Activated naive CD4-positive, alpha-beta T cell treated with anti-CD3 and anti-CD28 coated beads, Interleukin-2, amount 50 U/mL, for 16 hours (primary cell): ENCODE results near the gene JPH2.

Source experiments
- DNase-seq: peaks from one replicate; pipeline ENCODE4 v3.0.0-alpha.2; 2020

JPH2 gene

DNA sequence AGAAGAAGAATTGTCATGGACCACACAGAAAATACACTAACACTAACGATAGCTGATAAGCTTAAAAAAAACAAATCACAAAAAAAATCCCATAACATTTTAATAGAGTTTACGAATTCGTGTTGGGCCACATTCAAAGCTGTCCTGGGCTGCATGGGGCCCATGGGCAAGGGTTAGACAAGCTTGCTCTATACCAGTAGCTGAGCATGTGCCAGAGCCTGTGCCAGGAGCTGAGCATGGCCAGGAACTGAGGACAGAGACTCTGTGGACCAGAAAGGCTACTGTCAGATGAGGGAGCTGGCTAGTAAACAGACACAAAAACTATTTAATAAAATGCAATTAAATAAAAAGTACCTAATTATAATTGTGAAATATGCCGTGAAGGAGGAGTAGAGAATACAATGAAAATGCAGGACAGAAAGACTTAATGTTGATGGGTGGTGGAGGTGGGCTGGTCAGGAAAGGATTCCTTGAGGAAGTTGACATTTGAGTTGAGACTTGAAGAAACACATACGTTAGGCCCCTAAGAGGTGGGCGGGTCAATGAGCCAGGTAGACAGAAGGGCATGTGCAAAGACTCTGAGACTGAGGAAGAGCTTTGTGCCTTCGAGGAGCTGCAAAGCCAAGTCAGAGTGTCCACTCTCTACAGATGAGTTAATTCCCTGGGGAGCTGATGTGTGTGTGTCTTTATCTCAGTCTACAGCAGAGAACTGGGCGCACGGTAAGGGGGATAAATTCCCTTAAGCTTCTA, 66.1 kb downstream of the JPH2 start:
- no peak for DNase-seq

DNA sequence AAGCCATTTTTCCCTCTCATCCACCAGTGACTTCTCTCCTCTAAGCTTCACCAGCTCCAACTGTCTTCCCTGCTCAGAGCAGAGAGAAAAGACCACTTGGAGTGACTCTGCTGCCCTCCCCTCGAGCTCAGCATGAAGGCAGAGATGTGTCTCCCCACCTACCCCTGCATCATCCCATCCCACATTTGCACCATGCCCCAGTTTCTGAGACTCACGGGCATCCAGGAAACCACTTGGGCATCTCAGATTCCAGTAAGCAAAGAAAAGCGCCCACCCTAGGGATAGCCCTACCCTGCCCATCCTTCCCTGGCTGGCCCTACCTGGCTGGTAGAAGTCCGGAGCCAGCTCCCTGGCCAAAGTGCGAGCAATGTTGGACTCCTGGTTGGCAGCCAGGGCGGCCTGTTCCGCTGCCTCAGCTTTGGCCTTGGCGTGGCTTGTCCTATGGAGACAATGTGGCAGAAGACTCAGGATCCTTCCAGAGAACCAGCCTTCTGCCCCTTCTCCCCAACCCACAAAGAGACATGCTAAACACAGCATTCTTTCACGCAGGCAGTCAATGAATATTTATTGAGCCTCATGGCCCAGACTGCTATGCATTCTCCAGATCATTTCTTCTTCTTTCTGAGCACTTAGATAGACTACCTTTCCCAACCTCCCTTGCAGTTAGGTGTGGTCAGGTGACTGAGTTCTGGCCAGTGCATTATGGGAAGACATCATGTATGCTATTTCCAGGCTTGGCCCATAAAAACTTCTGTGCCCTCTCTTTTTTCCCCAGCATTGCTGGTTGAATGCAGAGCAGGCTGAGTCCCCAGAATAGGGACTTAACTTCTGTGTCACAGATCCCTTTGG, 68.6 kb downstream of the JPH2 start:
- no peak for DNase-seq

DNA sequence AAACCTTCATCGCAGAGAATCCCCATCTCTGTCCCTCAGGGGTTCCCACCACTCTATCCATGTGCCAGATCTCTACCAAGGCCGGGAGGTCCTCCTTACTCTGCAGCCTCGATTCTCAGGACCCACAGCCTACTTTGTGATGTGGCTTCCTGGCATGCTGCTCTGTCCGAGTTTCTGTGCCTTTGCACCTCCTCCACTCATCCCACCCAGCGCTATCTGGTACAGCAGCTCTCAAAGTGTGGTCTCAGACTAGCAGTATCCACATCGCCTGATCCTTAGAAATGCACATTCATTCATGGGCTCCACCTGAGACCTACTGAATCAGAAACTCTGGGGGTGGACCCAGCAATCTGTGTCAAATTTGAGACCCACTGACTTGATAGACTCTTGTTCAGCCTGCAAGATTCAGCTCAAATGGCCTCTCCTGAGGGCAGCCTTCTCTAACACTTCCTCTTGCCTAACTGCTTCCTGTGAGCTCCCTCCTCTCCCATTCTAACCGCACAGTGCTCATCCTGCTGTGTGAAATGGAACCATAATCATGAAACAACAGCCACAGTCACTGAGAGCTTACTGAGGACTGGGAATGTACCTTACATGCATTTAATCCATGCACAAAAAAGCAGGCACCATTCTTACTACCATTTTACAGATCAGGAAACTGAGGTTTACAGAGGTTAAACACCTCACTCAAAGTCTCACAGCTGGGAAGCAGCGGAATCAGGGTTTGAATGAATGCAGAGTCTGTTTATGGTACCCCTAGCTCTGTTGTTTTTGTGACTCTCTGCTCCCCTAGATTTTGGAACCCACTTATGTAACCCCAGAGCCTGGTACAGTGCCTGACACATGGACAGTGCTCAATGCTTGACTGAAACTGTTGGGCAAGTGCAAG, 69.4 kb downstream of the JPH2 start:
- no peak for DNase-seq

DNA sequence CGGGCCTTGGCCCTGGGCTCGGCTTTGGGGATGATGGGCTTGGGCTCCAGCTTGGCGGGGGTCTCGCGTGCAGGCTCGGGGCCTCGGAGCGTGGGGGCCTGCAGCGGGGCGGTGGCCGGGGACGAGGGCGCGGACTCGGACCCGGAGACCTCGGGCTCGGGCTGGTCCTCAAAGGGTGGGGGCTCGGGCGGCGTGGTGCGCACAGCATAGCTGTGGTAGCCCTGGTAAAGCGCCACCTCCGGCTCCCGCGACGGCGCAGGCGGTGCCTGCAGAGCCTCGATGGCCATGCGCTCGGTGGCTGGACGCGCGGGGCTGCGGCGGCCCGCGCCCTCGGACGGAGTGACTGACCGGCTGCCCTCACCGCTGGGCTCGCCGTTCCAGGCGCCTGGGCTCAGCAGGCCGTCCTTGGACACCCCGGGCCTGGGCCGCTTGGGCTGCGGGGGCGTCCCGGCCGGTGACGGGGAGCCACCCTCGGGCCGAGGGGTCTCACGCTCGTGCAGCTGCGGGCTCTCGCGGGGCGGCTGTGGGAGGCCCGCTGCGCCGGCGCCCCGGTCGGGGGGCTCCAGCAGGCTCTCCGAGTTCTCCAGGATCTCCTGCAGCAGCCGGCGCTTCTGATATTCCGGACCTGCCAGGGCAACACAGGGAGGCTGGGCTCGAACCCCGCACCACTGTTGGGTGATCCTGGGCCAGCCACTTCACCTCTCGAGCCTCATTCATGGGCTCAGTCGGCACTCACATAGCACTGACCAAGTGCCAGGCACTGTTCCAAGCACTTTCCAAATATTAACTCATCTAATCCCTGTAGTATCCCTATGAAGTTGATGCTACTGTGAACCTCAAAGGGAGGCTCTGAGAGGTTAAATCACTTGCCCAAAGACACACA, 71.0 kb downstream of the JPH2 start:
- no peak for DNase-seq

DNA sequence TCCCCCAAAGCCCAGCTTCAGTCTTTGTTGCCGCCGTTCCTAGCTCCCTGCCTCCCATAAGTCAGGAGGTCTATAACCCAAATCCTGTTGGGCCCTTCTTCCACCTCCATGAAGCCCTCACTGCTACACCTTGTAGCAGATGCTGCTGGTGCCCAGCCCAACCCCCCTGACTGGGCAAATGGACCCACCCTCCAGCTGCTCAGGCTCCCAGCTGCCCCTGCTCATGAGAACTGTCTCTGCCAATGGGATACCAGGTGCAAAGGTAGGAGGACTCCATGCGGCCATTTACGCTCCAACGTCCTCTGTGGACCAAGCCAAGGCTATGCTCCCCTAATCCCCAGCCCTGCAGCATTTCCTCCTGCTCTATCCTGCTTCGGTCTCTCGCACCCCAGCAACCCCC, 71.8 kb downstream of the JPH2 start:
- DNase-seq, result no peak

DNA sequence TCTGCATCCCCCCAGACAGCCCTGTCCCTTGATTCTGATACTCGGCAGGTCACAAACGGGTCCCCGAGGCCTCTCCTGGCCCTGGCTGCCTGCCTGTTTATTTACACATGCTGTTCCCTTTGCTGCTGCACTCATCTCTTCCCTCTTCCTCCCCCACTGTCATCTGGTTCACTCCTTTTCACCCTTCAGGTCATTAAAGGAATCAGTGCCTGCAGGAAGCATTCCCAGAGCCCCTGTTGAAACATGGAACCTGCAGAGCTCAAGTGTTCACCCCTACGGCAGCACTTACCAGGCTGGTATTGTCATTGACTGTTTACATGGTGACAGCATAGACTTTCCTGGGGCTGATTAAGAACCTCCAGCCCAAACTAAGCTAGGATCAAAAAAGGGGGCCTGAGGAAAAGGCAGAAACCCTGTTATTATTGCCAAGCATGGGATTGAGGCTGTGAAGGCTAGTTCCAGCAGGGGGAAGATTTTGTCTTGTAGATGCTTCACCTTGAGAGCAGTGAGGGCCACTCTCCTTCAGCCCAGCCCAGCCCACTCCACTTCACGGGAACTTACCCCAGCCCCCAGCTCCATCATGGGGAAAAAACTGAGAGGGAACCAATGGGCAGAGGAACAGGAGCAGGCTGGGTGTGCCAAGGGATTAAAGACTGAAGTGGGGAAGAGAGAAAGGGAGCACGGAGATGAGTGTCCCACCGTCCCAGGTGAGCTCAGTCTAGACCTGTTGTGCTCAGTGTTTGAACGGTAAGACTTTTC, 73.2 kb downstream of the JPH2 start:
- DNase-seq, result no peak

DNA sequence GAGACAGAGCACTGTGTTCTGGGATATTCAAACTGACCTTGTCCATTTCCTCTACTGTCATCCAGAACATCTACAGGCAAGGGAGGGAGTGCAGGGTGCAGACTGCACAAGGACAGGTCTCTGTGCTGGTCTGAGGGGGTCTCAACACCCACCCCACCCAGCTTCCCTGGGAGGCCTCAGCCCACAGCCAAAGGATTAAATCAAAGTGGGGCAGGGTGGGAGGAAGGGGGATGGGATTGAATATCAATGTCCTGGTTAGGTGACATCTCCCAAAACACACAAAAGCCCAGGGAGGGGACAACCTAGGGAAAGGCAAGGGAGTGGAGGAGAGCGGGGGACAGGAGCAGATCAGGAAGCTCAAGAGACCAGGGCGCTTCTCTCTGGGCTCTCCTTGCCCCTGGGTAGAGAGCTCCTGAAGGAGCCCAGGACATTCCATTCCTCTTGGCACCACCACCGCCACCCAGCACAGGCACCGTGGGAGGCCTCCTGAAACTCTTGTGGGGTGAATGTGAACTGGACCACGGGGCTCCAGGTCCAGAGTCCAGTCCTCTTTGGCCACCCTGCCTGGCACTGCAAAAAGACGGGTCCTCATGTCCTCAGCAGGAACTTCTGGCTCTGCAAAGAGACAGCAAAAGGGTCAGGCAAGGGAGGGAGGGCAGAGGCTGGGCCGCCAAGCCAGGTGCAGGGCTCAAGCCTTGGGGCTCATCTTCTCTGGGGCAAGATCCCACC, 73.9 kb downstream of the JPH2 start:
- no peak for DNase-seq

DNA sequence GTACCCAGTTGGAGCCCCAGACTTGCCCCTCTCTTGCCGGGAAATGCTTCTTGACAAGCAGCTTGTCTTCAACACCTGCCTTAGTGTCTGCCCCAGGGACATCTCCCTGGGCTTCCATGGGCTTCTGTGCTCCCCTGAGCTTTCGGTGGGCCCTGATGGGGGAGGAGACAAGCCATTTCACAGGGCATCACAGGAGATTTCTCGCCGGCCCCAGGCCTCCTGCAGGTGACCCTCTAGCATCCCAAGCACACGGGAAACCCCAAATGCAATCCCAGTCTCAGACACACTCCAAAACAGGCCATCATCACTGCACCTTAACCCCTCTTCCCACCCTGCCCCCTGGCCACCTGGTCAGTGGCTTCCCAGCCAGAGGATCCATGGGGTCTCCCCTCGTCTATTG, 74.5 kb downstream of the JPH2 start:
- no peak for DNase-seq

DNA sequence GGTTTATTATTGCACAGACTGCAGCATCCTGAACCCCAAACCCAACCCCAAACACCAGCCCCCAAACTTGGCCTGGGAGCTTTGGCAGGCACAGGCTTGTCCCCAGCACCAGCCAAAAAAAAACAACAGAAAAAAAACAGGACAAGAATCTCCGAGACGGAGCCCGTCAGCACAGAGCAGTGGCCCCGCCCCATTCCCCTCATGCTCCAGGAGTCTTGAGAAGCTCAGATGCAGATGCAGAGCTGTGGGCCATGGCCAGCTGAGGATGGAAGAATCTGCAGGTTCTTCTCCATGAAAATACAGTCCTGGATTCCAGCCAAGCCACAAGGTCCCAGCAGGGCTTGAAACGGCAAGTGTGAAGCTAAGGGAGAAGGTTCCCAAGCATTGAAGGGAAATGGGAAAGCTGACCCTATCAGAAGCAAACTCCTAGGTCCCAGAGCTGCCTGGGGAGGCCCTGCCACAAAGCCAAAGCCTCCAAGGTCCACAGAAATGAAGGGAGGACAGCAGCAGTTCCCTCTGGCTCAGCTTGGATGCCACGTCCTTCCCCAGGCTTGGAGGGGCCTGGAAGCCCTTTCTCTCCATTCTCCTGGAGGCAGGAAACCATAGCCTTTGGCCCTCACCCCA, 75.2 kb downstream of the JPH2 start:
- DNase-seq, result no peak

DNA sequence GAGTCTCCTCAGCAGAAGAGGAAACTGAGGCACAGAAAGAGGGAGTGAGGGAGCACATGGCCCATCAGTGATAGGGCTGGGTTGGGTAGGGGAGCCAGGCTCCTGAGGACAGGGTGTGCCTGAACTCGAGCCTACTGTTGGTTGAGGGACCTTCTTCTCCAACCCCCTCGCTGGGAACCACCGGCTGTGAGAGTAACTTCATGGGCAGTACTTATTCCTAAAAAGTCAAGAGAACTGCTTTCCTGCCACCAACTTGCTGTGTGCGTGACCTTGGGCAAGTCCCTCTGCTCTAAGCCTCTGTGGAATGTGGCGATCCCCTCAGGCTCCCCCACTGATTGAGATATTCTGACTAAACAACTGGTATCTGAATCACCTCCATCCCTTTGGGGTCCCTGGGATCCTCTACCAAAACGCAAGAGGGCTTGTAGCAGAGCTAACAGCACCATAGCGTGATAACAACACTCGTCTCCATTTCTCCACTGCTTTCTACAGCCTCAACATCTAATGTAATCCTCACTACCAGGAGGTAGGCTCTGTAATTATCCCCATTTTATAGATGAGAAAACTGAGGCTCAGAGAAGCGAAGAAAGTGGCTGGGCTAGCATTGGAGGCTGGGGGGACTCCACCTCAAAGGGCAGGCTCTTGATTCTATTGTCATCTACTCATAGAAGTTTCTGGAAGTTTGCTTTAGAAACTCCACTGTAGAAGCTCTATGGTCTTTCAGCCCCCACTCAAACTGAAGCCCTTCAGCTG, 76.0 kb downstream of the JPH2 start:
- no peak for DNase-seq

DNA sequence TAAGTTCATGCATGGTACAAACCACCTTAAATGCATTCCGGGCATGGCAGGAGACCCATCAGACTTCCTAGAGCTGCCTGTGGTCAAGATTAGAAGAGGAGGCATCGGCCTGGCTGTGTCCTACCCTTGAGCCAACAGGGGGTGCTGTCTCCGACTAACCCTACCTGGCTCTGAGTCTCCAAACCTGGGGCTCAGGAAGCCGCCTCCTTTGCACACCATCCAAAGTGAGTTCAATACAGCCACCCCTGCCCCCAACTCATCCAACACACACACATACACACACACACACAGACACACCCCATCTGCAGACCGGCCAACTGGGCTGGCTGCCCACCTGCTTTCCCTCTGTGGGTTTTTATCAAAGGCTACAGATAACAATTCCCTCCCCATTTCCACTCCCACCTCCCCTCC, 77.0 kb downstream of the JPH2 start:
- DNase-seq, result no peak

DNA sequence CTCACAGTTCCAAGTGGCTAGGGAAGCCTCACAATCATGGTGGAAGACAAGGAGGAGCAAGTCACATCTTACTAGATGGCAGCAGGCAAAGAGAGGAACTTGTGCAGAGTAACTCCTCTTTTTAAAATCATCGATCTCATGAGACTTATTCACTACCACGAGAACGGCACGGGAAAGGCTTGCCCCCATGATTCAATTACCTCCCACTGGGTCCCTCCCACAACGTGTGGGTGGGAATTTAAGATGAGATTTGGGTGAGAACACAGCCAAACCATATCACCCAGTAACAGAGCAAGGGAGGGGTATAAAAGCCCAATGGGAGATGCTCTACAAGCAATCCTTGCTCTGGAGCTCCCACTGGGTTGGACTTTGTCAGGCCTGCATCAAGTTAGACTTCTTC, 80.4 kb downstream of the JPH2 start:
- DNase-seq, result no peak

DNA sequence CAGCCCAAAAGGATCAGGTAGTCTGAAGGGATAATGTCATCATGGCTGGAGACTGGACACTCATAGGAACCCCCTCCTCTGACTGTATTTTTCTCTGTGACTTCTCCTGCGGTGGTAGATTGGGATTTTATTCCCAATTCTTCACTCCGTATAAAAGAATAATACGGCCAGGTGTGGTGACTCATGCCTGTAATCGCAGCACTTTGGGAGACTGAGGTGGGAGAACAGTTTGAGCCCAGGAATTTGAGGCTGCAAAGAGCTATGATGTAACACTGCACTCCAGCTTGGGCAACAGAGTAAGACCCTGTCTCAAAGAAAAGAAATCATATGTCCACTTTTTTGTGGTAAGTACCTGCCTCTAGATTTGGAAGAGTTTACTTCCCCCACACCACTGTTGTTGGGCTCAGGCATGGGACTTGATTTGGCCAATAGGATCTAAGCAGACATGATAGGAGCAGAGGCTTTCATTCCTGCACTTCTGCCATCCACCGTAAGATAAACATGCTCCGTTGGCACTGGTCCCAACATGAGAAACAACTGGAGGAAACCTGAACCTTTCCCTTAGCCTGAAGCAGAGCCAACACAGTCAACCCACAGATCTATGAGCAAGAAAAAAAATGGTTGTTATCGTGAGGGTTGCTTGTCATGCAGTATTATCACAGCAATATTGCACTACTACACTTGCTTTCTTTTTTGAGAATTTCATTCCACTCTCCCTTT, 82.0 kb downstream of the JPH2 start:
- no peak for DNase-seq

DNA sequence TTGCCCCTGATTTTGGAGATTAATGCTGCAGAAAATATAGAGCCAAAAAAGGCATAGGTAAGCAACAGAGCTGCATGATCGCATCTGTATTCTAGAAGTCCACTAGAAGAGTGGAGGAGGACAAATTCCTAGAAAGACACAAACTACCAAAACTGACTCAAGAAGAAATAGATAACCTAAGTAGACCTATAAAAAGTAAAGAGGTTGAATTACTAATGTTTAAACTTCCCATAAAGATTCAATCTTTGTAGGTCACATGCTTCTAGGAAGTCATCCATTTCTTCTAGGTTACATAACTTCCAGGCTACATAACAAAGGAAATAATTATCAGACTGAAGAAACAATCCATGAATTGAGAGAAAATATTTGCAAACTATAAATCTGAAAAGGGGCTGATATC, 84.4 kb downstream of the JPH2 start:
- no peak for DNase-seq

DNA sequence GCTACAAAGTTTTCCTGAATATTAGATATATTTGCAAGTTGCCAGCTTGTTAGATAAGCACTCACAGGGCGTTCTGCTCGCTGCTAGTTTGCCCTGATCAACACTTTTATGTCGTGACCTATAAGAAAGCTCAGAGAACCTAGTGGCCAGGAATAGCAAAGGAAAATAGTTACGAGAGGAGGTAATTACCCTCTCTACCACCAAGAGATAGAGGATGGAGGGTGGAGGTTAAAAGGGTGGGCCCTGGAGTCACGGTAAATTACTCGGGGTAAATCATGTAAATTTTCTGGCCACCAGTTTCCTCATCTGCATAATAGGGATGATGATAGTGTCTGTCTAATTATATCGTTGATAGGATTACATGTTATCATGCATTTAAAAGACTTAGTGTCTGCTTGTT, 87.2 kb downstream of the JPH2 start:
- DNase-seq, result no peak

DNA sequence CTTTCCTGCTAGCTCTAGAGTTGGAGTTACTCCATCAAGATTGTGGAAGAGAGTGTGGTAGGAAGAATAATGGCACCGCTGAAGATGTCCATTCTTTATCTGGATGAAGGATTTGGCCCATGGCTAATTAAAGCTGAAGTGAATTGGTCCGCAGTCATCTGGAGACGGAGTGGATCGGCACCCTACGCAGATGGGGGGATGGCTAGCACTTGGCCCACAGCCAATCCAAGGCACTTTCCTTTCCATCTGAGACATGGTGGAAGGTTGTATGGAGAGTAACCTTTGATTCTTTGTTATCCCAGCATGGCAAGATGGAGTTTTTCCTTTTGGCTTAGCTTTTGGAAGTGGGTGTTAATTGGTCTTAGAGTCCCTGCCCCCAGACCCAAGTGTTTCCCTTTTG, 88.3 kb downstream of the JPH2 start:
- DNase-seq, result no peak

DNA sequence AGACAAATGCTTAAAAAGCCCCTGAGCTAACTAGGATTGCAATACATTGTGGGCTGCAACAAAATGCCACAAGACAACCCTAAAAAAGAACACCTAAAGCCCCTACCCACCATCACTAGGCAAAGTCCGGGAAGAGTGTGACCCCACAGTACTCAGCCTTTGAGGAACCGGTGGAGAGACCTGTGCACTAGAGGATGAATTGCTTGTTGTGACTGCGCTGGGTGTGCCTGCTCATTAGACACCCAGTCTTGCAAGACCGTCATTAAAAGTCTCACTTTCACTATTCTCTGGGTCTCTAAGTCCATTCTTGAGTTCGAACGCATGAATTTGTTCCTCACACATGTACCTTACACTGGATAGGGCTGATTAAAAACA, 88.7 kb downstream of the JPH2 start:
- DNase-seq, result no peak

DNA sequence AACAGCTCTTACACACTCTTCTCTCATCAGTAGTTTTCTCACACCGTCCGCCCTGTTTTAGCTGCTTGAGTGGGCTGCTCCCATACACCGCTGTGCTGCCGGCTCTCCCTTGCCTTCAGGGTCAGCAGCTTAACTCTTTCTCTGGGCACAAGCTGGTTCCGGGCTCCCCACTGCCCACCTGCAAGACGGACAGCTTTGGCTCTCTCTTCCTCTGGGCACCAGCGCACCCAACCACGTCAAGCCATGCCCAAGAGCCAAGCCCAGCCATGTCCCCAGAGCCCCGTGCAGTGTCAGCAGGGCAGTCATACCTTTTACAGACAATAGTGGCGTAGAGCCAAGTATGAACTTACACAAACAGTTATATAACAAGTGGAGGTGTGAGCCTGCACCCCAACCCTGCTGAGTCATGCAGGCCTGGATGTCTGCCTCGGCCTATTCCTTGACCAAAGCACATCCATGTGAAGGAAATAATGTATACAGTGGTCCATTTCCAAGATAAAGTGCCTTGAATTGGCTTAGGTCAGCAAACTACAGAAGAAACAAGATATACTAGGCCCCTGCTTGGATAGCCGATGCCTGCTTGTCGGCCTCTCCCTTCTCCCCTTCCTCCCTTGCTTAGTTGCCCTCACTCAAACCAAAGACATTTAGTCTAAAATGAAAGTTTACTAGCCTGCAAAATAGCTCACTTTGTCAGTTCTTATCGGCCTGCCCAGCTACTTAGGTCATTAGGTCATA, 89.3 kb downstream of the JPH2 start:
- DNase-seq, result no peak
